ENCODE measurements around the gene GPR3. TPM values are rescaled to one million over a fixed set of nuclear protein-coding genes. Genes with fewer than 3 reads are reported as not detected.

GPR3 gene
- total and polyA plus RNA-seq, 10 of the 15 experiments (the other 5 are each of a cell fraction or from before 2014, with no cell fraction given), result 0.33 to 1.4 (median 0.63) TPM; not detected in 3

DNA sequence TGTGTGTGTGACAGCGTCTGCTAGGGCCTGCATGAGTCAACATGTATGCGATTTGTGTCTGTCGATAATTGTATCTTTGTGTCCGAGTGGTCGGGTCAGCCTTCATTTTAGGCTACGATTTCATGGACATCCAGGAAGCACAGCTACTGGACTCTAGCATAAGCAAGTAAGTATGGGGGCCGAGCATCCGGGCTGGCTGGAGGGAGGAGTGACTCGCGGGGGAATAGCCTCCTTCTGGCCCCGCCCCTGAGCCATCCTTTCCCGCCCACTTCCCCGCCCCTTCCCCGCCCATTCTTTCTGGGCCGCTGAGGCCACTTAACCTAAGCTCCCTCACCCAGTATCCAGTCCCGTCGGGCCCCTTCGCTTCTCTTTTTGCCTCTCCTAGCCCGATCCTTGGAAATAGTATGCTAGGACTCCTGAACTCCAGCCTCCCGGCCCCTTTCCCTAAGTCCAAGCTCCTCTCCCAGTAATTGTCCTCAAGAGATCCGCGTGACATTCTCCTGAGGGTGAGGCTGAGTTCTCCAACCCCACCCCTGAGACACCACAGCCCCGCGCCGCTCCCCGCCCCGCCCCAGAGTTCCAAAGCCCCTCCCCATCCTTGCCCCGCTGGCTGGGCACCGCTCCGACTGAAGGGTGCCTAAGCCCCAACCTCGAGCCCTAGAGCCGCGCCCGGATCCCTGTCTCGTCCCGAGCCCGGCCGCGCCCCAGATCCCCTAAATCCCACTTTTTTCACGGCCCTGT lies 26.9 kb upstream of the GPR3 start:
- SMC1A ChIA-PET (ENCODE audit: uncharacterized antibody, unreplicated experiment), result interaction anchor here (0.6 to 3.3 kb wide), 10 partner anchors 8 to 266 kb away, joined by 3 to 27 read pairs (median 4); partner anchors contain the start of gene SYTL1
- Histone ChIP-seq H3K9ac (ENCODE audit: control insufficient read depth, insufficient read depth, low read length) (no peak overlapping the region), H3K27me3 (replicated peaks in 1 of 2; ENCODE audit: control insufficient read depth in 2 of 2, insufficient read depth in 2 of 2, low read length in 1 of 2) (no peaks in the 10 kb centered on the region), H4K20me1 (ENCODE audit: control insufficient read depth, insufficient read depth) (no peaks in the 10 kb centered on the region; the same call in 1 of the 2 replicates), H3K4me1 (ENCODE audit: control insufficient read depth, insufficient read depth, low read length) (peaks cover 15% of the 10 kb centered on the region), H3K27ac (ENCODE audit: control insufficient read depth, insufficient read depth) (no peak overlapping the region), H3K79me2 (ENCODE audit: control insufficient read depth, insufficient read depth, low read length) (no peaks in the 10 kb centered on the region), H3K9me3 (replicated peaks; ENCODE audit: control insufficient read depth, insufficient read depth, low read length) (no peaks in the 10 kb centered on the region), H3K4me2 (ENCODE audit: control insufficient read depth, insufficient read depth) (peak overlapping the region; percentile 88), H2AFZ (ENCODE audit: control insufficient read depth, low read depth, low read length) (peak overlapping the region; percentile 90), H3K4me3 (peak overlapping the region; percentile 76), H3K36me3 (ENCODE audit: control insufficient read depth in 2 of 2, insufficient read depth in 2 of 2, low read length in 1 of 2) (no peaks in the 10 kb centered on the region)
- FAIRE-seq, result peak; percentile 85
- intact Hi-C loops (cut with micrococcal nuclease; ENCODE audit: unreplicated experiment) (loop anchor here (5.0 kb wide), 1 partner anchor 43 kb away; the partner anchor contains the start of gene TMEM222), in situ Hi-C loops (cut with MboI) (no loop called here)
- CTCF ChIA-PET, result interaction anchor here (0.9 to 4.7 kb wide), 21 partner anchors 9 to 241 kb away, joined by 3 to 40 read pairs (median 5); partner anchors contain the start of genes AHDC1 and SYTL1
- POLR2A ChIA-PET, result interaction anchor here (0.5 to 1.5 kb wide), 11 partner anchors 22 to 1060 kb away, joined by 3 to 8 read pairs (median 4); partner anchors contain the start of genes IFI6 and SYTL1
- peak; percentile 83 for ATAC-seq
- no TSS peak for BruUV-seq (replicated peaks)
- 4% methylated on average over 33 of the region's 40 CpGs for WGBS (ENCODE audit: insufficient coverage, insufficient replicate concordance, low lambda C conversion rate, missing lambda C conversion rate)
- DNase-seq (ENCODE audit: low read depth, low spot score), result no peak
- RAD21 ChIA-PET (ENCODE audit: unreplicated experiment), result interaction anchor here (0.6 to 2.1 kb wide), 17 partner anchors 8 to 641 kb away, joined by 3 to 16 read pairs (median 5); partner anchors contain the start of genes AHDC1 and CD164L2
- TF ChIP-seq, protein P1, sequence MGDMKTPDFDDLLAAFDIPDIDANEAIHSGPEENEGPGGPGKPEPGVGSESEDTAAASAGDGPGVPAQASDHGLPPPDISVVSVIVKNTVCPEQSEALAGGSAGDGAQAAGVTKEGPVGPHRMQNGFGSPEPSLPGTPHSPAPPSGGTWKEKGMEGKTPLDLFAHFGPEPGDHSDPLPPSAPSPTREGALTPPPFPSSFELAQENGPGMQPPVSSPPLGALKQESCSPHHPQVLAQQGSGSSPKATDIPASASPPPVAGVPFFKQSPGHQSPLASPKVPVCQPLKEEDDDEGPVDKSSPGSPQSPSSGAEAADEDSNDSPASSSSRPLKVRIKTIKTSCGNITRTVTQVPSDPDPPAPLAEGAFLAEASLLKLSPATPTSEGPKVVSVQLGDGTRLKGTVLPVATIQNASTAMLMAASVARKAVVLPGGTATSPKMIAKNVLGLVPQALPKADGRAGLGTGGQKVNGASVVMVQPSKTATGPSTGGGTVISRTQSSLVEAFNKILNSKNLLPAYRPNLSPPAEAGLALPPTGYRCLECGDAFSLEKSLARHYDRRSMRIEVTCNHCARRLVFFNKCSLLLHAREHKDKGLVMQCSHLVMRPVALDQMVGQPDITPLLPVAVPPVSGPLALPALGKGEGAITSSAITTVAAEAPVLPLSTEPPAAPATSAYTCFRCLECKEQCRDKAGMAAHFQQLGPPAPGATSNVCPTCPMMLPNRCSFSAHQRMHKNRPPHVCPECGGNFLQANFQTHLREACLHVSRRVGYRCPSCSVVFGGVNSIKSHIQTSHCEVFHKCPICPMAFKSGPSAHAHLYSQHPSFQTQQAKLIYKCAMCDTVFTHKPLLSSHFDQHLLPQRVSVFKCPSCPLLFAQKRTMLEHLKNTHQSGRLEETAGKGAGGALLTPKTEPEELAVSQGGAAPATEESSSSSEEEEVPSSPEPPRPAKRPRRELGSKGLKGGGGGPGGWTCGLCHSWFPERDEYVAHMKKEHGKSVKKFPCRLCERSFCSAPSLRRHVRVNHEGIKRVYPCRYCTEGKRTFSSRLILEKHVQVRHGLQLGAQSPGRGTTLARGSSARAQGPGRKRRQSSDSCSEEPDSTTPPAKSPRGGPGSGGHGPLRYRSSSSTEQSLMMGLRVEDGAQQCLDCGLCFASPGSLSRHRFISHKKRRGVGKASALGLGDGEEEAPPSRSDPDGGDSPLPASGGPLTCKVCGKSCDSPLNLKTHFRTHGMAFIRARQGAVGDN (IDR thresholded peaks at IDR 0.05), result 0 out of 2 replicates have a peak, but pooled peaks have one; percentile 37
- no peak for TF ChIP-seq RAD51 (IDR thresholded peaks at IDR 0.05)
- TF ChIP-seq TBL1XR1 (IDR thresholded peaks at IDR 0.05; ENCODE audit: low read depth, low read length), result no peak
- TF ChIP-seq BRCA1 (IDR thresholded peaks at IDR 0.05; ENCODE audit: low read depth, low read length), result no peak
- no peak for TF ChIP-seq CHD2 (IDR thresholded peaks at IDR 0.05; ENCODE audit: borderline replicate concordance, low read depth, low read length)
- TF ChIP-seq RB1 (IDR thresholded peaks at IDR 0.05; ENCODE audit: borderline replicate concordance), result no peak
- 0 out of 2 replicates have a peak, but pooled peaks have one; percentile 8 for TF ChIP-seq CREB1 (IDR thresholded peaks at IDR 0.05; ENCODE audit: low read depth)
- peak; percentile 50 for TF ChIP-seq POLR2A (IDR thresholded peaks at IDR 0.05; ENCODE audit: low read depth, low read length)
- no peak for TF ChIP-seq FOXM1 (IDR thresholded peaks at IDR 0.05; ENCODE audit: low read depth, low read length)
- TF ChIP-seq, protein P2, sequence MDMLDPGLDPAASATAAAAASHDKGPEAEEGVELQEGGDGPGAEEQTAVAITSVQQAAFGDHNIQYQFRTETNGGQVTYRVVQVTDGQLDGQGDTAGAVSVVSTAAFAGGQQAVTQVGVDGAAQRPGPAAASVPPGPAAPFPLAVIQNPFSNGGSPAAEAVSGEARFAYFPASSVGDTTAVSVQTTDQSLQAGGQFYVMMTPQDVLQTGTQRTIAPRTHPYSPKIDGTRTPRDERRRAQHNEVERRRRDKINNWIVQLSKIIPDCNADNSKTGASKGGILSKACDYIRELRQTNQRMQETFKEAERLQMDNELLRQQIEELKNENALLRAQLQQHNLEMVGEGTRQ (IDR thresholded peaks at IDR 0.05; ENCODE audit: borderline replicate concordance, low read depth, low read length), result no peak
- TF ChIP-seq, protein P3, sequence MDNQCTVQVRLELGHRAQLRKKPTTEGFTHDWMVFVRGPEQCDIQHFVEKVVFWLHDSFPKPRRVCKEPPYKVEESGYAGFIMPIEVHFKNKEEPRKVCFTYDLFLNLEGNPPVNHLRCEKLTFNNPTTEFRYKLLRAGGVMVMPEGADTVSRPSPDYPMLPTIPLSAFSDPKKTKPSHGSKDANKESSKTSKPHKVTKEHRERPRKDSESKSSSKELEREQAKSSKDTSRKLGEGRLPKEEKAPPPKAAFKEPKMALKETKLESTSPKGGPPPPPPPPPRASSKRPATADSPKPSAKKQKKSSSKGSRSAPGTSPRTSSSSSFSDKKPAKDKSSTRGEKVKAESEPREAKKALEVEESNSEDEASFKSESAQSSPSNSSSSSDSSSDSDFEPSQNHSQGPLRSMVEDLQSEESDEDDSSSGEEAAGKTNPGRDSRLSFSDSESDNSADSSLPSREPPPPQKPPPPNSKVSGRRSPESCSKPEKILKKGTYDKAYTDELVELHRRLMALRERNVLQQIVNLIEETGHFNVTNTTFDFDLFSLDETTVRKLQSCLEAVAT (IDR thresholded peaks at IDR 0.05), result peak; percentile 61; the same call in 1 of the 2 replicates
- TF ChIP-seq ATF7 (IDR thresholded peaks at IDR 0.05; ENCODE audit: low read depth), result peak; percentile 43; the same call in 1 of the 2 replicates
- no peak for TF ChIP-seq ZNF207 (IDR thresholded peaks at IDR 0.05; ENCODE audit: borderline replicate concordance)
- TF ChIP-seq NFXL1 (IDR thresholded peaks at IDR 0.05; ENCODE audit: borderline replicate concordance), result no peak
- no peak for TF ChIP-seq TCF3 (IDR thresholded peaks at IDR 0.05; ENCODE audit: borderline replicate concordance, insufficient read depth, low read depth, low read length)
- no peak for TF ChIP-seq BHLHE40 (IDR thresholded peaks at IDR 0.05; ENCODE audit: borderline replicate concordance in 1 of 2, low read depth in 2 of 2, low read length in 1 of 2)
- TF ChIP-seq ZSCAN29 (IDR thresholded peaks at IDR 0.05), result no peak
